ENCODE results near the gene SUGT1.
A peak's percentile ranks its signal among the peaks of the same experiment; 100 is the strongest.
"Not testable (repeated sequence)": the region's sequence is repeated elsewhere in the genome, so short reads cannot be mapped to it uniquely, and the experiment has no call there.

The SUGT1 gene

DNA sequence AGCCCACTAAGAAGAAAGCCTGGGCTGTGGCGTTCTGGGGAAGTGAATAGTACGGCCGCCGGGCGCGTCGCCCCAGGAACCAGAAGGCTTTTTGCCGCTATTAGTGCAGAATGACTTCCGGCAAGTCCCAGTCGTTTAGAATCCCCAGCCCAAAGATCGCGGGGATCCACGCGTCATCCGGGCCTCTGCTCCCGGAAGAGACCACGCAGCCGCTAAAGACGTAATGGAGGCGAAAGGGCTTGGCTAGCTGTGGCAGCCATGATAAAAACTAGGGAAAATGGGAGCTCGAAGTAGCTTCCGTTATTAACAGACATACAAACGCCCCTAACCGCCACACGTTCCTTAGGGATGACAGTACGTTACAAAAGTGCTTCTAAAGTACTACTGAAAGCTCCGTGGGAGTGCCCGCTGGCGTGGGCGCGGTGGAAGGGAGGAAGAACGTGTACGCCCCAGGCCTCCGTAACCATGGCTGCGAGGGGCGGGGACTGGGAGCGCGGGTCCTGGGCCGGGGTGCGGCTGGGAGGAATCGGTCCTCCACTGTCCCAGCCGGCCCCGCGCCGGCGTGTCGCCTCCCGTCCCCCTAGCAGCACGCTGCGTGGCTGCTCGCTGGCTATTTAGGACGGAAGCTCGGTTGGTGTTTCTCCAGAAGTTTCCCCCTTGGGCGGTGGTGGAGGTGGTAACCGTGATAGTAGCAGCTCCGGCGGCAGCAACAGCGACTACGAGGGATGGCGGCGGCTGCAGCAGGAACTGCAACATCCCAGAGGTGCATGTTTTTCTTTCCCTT is at the start of gene SUGT1:
SUGT1 (plus strand) TSS at position 641 of the 784 bp plus-strand sequence; CDS start at position 726, 85 bp downstream.
- peak; percentile 96 to 98 for DNase-seq

GRCh38 chr13:52603316-52603715 is 49.3 kb upstream of the SUGT1 start:
- DNase-seq = not testable (repeated sequence)

GRCh38 chr13:52606126-52606525 is 46.5 kb upstream of the SUGT1 start:
- not testable (repeated sequence) for DNase-seq

- DNase-seq = not testable (repeated sequence)
These were observed 45.8 kb upstream of the SUGT1 start for GRCh38 chr13:52606795-52607194.

- not testable (repeated sequence) for DNase-seq
These were observed 44.5 kb upstream of the SUGT1 start for GRCh38 chr13:52608184-52608583.

- peak in 1 of 2 donors; percentile 51 for DNase-seq
These were observed 43.5 kb upstream of the SUGT1 start for GRCh38 chr13:52609013-52609606.

- DNase-seq = not testable (repeated sequence)
These were observed 42.5 kb upstream of the SUGT1 start for GRCh38 chr13:52610158-52610557.

GRCh38 chr13:52615134-52615801 is 37.4 kb upstream of the SUGT1 start:
- DNase-seq = no peak

- DNase-seq = no peak
These were observed 36.8 kb upstream of the SUGT1 start for GRCh38 chr13:52615812-52616211.

DNA sequence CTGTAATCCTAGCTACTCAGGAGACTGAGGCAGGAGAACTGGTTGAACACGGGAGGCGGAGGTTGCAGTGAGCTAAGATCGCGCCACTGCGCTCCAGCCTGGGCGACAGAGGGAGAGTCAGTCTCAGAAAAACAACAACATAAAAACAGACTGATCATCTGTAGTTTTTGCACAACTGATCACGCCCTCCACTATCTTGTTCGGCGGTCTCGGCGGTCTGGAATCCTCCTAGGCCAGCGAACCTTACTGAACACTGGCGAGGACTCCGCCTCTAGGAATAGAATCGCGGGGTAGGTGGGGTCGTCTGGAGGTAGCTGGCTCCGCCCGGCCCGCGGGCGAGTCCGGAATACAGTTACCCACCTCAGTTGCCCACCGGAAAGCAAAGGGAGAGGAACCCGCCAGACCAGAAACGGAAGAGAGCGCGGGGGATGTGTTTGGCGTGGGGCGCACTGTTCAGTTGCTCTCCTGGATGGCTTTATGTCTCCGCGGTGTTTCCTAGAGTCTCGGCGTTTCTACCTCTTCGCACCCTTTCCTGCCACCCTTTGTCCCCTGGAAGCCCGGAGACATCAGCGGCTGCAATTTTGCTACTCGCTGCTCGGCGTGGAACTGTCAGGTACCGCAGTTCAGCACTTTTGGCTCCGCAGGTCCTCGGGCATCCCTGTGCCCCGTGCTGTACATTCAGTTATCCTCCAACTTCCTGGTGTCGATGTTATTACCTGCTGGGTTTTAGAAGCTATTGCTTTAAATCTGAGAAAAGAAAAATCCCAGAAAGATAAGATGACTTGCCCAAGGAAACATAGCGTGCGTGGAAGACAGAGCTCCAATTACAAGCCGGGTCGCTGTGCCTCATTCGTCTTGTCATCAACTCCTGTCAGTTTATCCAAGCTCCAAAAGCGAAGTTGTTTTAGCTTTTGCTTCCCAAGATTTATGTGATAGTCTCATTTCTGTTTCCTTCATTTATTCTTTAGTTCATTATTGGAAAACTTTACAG is 35.3 kb upstream of the SUGT1 start:
- peak; percentile 61 to 81 for DNase-seq

DNA sequence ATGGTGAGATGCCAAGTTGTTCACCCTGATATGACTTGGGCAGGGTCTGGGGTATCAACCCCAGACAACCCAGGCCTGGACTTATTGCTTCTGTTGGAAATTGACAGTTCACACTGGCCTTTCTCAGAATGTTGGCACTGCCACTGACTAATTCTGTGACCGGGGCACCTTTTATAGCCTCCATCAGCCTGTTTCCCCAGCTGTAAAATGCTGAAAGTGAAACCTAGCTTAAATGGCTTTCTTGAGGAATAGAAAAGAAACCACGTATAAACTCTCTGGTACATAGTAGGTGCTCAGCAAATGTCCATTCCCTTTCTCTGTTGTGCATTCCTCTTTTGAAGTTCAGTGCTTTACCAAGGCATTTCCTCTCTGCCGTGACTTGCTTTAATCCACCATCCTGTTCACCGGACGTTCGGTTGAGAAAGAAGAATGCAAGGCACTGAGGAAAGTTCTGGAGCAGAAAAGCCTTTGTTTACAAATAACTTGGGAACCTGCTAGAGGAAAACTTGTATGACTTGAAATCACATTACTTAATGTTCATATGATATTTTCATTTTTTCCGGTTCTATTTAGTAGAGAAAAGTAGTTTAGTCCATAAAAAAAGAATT is 21.4 kb upstream of the SUGT1 start:
- DNase-seq = not testable (repeated sequence)

DNA sequence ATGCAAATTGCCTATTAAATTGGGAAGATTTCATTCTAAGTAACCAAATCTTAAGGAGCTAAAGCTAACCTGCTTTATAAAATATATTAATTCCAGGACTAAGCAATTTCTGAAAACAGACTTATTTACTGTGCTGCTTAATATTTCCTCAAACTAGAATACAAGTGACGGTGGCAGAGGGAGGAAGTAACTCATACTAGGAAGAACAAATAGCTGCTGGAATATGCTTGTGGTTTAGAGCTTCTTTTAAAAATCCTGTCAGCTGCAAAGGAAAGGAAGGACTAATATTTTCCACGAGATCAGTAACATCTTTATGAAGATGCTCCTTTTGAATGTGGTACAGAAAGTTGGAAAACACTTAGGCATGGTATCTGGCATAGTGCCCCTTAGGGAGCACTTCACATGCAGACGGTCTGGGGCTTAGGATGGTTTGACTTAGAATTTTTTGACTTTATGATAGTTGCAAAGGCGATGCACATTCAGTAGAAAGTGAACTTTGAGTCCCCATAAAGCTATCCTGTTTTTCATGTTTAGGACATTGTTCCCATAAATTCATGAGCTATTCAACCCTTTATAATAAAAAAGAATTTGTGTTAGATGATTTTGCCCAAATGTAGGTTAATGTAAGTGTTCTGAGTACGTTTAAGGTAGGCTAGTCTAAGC is 13.8 kb upstream of the SUGT1 start:
- DNase-seq = no peak

- no peak for DNase-seq
These were observed 10.5 kb upstream of the SUGT1 start, which contains the start of gene HNRNPA1L2 for GRCh38 chr13:52642131-52642530. Gene HNRNPA1L2 (plus strand): TSS chr13:52642431. CDS start chr13:52642493, 62 bp downstream.

- DNase-seq = no peak
These were observed 8.5 kb upstream of the SUGT1 start for GRCh38 chr13:52644108-52644507.

- DNase-seq = no peak
These were observed 5.7 kb upstream of the SUGT1 start for GRCh38 chr13:52646967-52647366.

- no peak for DNase-seq
These were observed 1.9 kb upstream of the SUGT1 start for GRCh38 chr13:52650731-52651130.

GRCh38 chr13:52651897-52652195 is 790 bp upstream of the SUGT1 start:
- no peak for DNase-seq

GRCh38 chr13:52652980-52653303 is 306 bp downstream of the SUGT1 start:
- no peak for DNase-seq

DNA sequence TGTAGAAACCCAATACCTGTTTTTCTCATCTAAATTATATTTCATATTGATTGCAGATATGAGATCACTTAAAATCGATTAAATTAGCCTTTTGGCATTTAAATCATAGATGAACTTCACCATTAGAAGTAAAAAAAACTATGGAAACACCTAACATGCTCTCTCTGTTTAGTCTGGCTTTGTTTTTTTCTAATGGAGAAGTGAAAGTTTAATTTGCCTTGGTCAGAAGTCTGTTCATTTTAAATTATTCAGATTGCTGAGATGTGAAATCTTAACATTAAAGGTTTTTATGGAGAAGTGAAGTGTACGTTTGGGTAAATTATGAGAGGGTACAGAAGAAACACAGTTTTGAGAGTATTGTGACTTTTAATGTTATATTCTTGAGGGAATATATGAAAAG is 6.7 kb downstream of the SUGT1 start:
- DNase-seq = no peak

- no peak for DNase-seq
These were observed 11.6 kb downstream of the SUGT1 start for GRCh38 chr13:52664272-52664671.

DNA sequence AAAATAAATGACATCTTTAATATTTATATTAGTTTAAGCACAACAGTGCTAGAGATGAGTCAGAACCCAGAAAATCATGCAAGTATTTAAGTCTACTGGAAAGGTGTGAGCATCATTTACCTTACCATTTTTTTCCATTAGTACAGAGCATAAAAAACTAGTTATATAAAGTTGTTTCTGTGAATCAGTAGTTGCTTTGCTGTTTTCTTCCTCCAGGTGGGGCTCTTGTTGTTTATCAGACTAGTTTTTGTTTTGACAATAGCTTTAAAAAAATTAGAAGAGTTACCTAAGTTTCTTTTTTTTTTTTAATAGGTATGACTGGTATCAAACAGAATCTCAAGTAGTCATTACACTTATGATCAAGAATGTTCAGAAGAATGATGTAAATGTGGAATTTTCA is 12.7 kb downstream of the SUGT1 start:
- DNase-seq = peak in 1 of 2 donors; percentile 52

- DNase-seq = no peak
These were observed 17.0 kb downstream of the SUGT1 start for GRCh38 chr13:52669677-52670076.

Data from hippocampal formation (tissue), 2 donors.